OCI-M2 (cell line): Measurements from ENCODE around the gene PCNX2.

Experiments used
- DNase-seq: peaks from one replicate; lab custom pipeline; 2025; ENCODE audit not compliant: unreplicated experiment; lab: John Stamatoyannopoulos, UW

The PCNX2 gene

GRCh38 chr1:233065685-233066084, 229.8 kb downstream of the PCNX2 start:
- DNase-seq, result no peak

GRCh38 chr1:233064988-233065387, 230.5 kb downstream of the PCNX2 start:
- DNase-seq, result no peak

GRCh38 chr1:233063462-233063861, 232.1 kb downstream of the PCNX2 start:
- no peak for DNase-seq

- DNase-seq, result no peak
Observed at GRCh38 chr1:233061265-233061664, 234.3 kb downstream of the PCNX2 start.

GRCh38 chr1:233060461-233060994, 235.0 kb downstream of the PCNX2 start:
- no peak for DNase-seq

- no peak for DNase-seq
Observed at GRCh38 chr1:233057836-233058235, 237.7 kb downstream of the PCNX2 start.

- DNase-seq, result no peak
Observed at GRCh38 chr1:233055879-233056641, 239.5 kb downstream of the PCNX2 start.

GRCh38 chr1:233045588-233045987, 249.9 kb downstream of the PCNX2 start:
- no peak for DNase-seq

- DNase-seq, result no peak
Observed at GRCh38 chr1:233042834-233043233, 252.7 kb downstream of the PCNX2 start.

- no peak for DNase-seq
Observed at GRCh38 chr1:233040494-233040893, 255.0 kb downstream of the PCNX2 start.

- no peak for DNase-seq
Observed at GRCh38 chr1:233038581-233038980, 256.9 kb downstream of the PCNX2 start.

- DNase-seq, result no peak
Observed at GRCh38 chr1:233037843-233038242, 257.7 kb downstream of the PCNX2 start.

GRCh38 chr1:233034836-233035235, 260.7 kb downstream of the PCNX2 start:
- DNase-seq, result no peak

GRCh38 chr1:233033361-233033760, 262.2 kb downstream of the PCNX2 start:
- DNase-seq, result no peak

GRCh38 chr1:233032916-233033315, 262.6 kb downstream of the PCNX2 start:
- DNase-seq, result no peak

GRCh38 chr1:233031521-233031920, 264.0 kb downstream of the PCNX2 start:
- no peak for DNase-seq

- no peak for DNase-seq
Observed at GRCh38 chr1:233027046-233027445, 268.5 kb downstream of the PCNX2 start.

GRCh38 chr1:233025567-233025966, 270.0 kb downstream of the PCNX2 start:
- DNase-seq, result no peak

GRCh38 chr1:233025157-233025556, 270.4 kb downstream of the PCNX2 start:
- no peak for DNase-seq

- DNase-seq, result no peak
Observed at GRCh38 chr1:233024199-233024598, 271.3 kb downstream of the PCNX2 start.

GRCh38 chr1:233022246-233022645, 273.3 kb downstream of the PCNX2 start:
- DNase-seq, result no peak

- no peak for DNase-seq
Observed at GRCh38 chr1:233020426-233020825, 275.1 kb downstream of the PCNX2 start.

- DNase-seq, result no peak
Observed at GRCh38 chr1:233019778-233020325, 275.7 kb downstream of the PCNX2 start.
